HepG2 (cell line): Measurements from ENCODE around the gene FAM219A. TPM values are rescaled to one million over a fixed set of nuclear protein-coding genes. Genes with fewer than 3 reads are reported as not detected.

Source experiments
- ATAC-seq: fragments of 200-7000 bp; cut with Tn5 transposase; 3 replicates; pipeline ENCODE4 v1.9.1; 2020; ENCODE audit warnings: mild to moderate bottlenecking, moderate library complexity
- BruUV-seq: library from RNA; stranded (reverse); fragments of 400-500 nt; replicated peaks from 2 replicates; lab custom pipeline; 2021; lab: Mats Ljungman, UMichigan
- CTCF ChIA-PET: fragments of 300-600 bp; formaldehyde crosslinking; extraction: SDS; loops from one replicate; lab custom pipeline; 2021; ENCODE audit warnings: low total read pairs, inconsistent platforms, low intra/inter-chr PET ratio; lab: Yijun Ruan, JAX
- POLR2A ChIA-PET: fragments of 350-600 bp; sonication (Branson Sonifier 250); formaldehyde crosslinking; loops from one replicate; lab custom pipeline; 2020; ENCODE audit warnings: antibody characterized with exemption, inconsistent platforms; lab: Yijun Ruan, JAX
- DNase-seq: peaks from one replicate; pipeline ENCODE4 v3.0.0-alpha.2; 2015; ENCODE audit warnings: low spot score
- FAIRE-seq: peaks from 3 replicates; lab custom pipeline; 2011; peaks lifted over from hg19 to GRCh38; lab: Jason Lieb, UNC
- H2AFZ ChIP-seq: one replicate; pipeline ENCODE4 v1.6.1; 2011; ENCODE audit warnings: low read length, inconsistent platforms
- H3K27ac ChIP-seq: fragments of 300-600 bp; 3 replicates; pipeline ENCODE4 v1.8.0; 2011; ENCODE audit warnings: mixed run types, mild to moderate bottlenecking, mixed read lengths, low read length, inconsistent platforms; ENCODE audit not compliant: insufficient read depth; ENCODE audit errors: extremely low read length
- H3K27me3 ChIP-seq, 2 experiments: fragments of 200-600 bp in 1 of 2; 2 replicates in 1 of 2; 3 replicates in 1 of 2; pipeline versions ENCODE4 v1.6.0 to v1.8.0; 2011; ENCODE audit warnings: low read length in 2 of 2, mild to moderate bottlenecking in 2 of 2, moderate library complexity in 2 of 2, inconsistent platforms in 1 of 2; ENCODE audit not compliant: insufficient read depth in 2 of 2, control insufficient read depth in 1 of 2
- H3K36me3 ChIP-seq, 2 experiments: fragments of 200-600 bp in 1 of 2; replicated peaks in 1 of 2; 2 replicates in 1 of 2; 3 replicates in 1 of 2; pipeline versions ENCODE4 v1.5.1 to v1.8.0; 2011; ENCODE audit warnings: low read length in 2 of 2, inconsistent platforms in 1 of 2; ENCODE audit not compliant: insufficient read depth in 2 of 2, control insufficient read depth in 1 of 2
- H3K4me1 ChIP-seq: 2 replicates; pipeline ENCODE4 v1.5.1; 2012; ENCODE audit warnings: low read length, inconsistent platforms; ENCODE audit not compliant: insufficient read depth
- H3K4me2 ChIP-seq: 2 replicates; pipeline ENCODE4 v1.6.0; 2011; ENCODE audit warnings: low read depth, low read length, inconsistent platforms
- H3K4me3 ChIP-seq, 3 experiments: fragments of 200-600 bp in 1 of 3; sonication (generic), shearing (Covaris generic) in 1 of 3; replicated peaks in 1 of 3; 2 replicates each; pipeline ENCODE4 v1.5.1; 2011 to 2016; ENCODE audit warnings: low read length in 3 of 3, inconsistent platforms in 2 of 3, low read depth in 2 of 3, mild to moderate bottlenecking in 2 of 3, control low read depth in 1 of 3, mixed read lengths in 1 of 3; ENCODE audit not compliant: insufficient read depth in 1 of 3
- H3K79me2 ChIP-seq: one replicate; pipeline ENCODE4 v1.6.1; 2011; ENCODE audit warnings: low read length, inconsistent platforms; ENCODE audit not compliant: insufficient read depth
- H3K9ac ChIP-seq: 2 replicates; pipeline ENCODE4 v1.6.0; 2011; ENCODE audit warnings: mild to moderate bottlenecking, low read depth, low read length, inconsistent platforms; ENCODE audit not compliant: insufficient read depth
- H3K9me3 ChIP-seq: 2 replicates; pipeline ENCODE4 v1.5.1; 2012; ENCODE audit warnings: mild to moderate bottlenecking, low read length
- H4K20me1 ChIP-seq: 2 replicates; pipeline ENCODE4 v1.6.0; 2011; ENCODE audit warnings: inconsistent platforms, mild to moderate bottlenecking, low read length, moderate library complexity; ENCODE audit not compliant: insufficient read depth
- CBX5 ChIP-seq: sonication (generic); formaldehyde crosslinking; IDR thresholded peaks from 2 replicates; pipeline ENCODE4 v1.4.0; 2020; ENCODE audit warnings: missing genetic modification reagents, borderline replicate concordance
- GFI1 ChIP-seq: sonication (generic); formaldehyde crosslinking; IDR thresholded peaks from 2 replicates; pipeline ENCODE4 v1.5.0; 2020; ENCODE audit warnings: missing genetic modification reagents, mild to moderate bottlenecking, borderline replicate concordance
- HNRNPUL1 ChIP-seq: fragments of 200-400 bp; formaldehyde crosslinking; IDR thresholded peaks from 2 replicates; pipeline ENCODE4 v1.6.1; 2017; ENCODE audit warnings: low read depth, mild to moderate bottlenecking, low read length, moderate library complexity
- NONO ChIP-seq, 2 experiments: fragments of 450-650 bp in 1 of 2; sonication (generic) in 1 of 2; formaldehyde crosslinking in 1 of 2; IDR thresholded peaks in 1 of 2; conservative IDR thresholded peaks in 1 of 2; 2 replicates each; pipeline versions ENCODE4 v1.6.1 to v1.8.0; 2017 to 2022; ENCODE audit warnings: mild to moderate bottlenecking in 1 of 2, missing genetic modification reagents in 1 of 2, moderate library complexity in 1 of 2
- REST ChIP-seq, 2 experiments: IDR thresholded peaks; 2 replicates each; pipeline ENCODE4 v1.6.1; 2011 to 2012; ENCODE audit warnings: low read length in 2 of 2, borderline replicate concordance in 1 of 2, low read depth in 1 of 2, mild to moderate bottlenecking in 1 of 2, moderate library complexity in 1 of 2
- RFX5 ChIP-seq: IDR thresholded peaks from 2 replicates; pipeline ENCODE4 v1.6.1; 2011; ENCODE audit warnings: low read depth, low read length, improper control_type of control experiment
- SATB2 ChIP-seq: sonication (generic); formaldehyde crosslinking; IDR thresholded peaks from 2 replicates; pipeline ENCODE4 v1.5.0; 2020; ENCODE audit warnings: missing genetic modification reagents
- TERF1 ChIP-seq: sonication (generic); formaldehyde crosslinking; IDR thresholded peaks from 2 replicates; pipeline ENCODE4 v1.8.0; 2022; ENCODE audit warnings: mild to moderate bottlenecking, missing genetic modification reagents, moderate library complexity
- ZBTB1 ChIP-seq: sonication (generic); formaldehyde crosslinking; IDR thresholded peaks from 2 replicates; pipeline ENCODE4 v1.4.0; 2020; ENCODE audit warnings: missing genetic modification reagents, borderline replicate concordance
- ZNF121 ChIP-seq: sonication (generic); formaldehyde crosslinking; IDR thresholded peaks from 2 replicates; pipeline ENCODE4 v1.5.0; 2020; ENCODE audit warnings: mild to moderate bottlenecking, missing genetic modification reagents
- ZNF207 ChIP-seq: fragments of 450-650 bp; IDR thresholded peaks from 2 replicates; pipeline ENCODE4 v1.6.1; 2016; ENCODE audit warnings: antibody characterized with exemption, borderline replicate concordance
- ZNF546 ChIP-seq: sonication (generic); formaldehyde crosslinking; conservative IDR thresholded peaks from 2 replicates; pipeline ENCODE4 v1.8.1; 2023; ENCODE audit warnings: mild to moderate bottlenecking, missing genetic modification reagents
- ZSCAN25 ChIP-seq: sonication (generic); formaldehyde crosslinking; IDR thresholded peaks from 2 replicates; pipeline ENCODE4 v1.8.0; 2022; ENCODE audit warnings: mild to moderate bottlenecking, missing genetic modification reagents
- ZXDC ChIP-seq: sonication (generic); formaldehyde crosslinking; IDR thresholded peaks from 2 replicates; pipeline ENCODE4 v1.5.0; 2020; ENCODE audit warnings: mild to moderate bottlenecking, missing genetic modification reagents
- WGBS: methylation state at CpG from one replicate; pipeline ENCODE4 v1.1.6; 2017; ENCODE audit warnings: low lambda C conversion rate; 5-methylcytosine and 5-hydroxymethylcytosine counted together
- in situ Hi-C: cut with HindIII; loops from 2 replicates; pipeline ENCODE4 v1.10.0; 2017; ENCODE audit warnings: low pct_unique_long_range_greater_than_20kb; ENCODE audit not compliant: extremely low pct_ligation_motif_present
- intact Hi-C: fragments of 100-400 bp; cut with micrococcal nuclease; formaldehyde crosslinking; loops from one replicate; pipeline ENCODE4 v1.10.0; 2022; ENCODE audit not compliant: unreplicated experiment
- polyA plus RNA-seq, 8 experiments: library from polyadenylated mRNA; depleted of rRNA in 3 of 8; stranded (reverse) in 7 of 8; unstranded in 1 of 8; fragments of >200 nt; fragmentation: Illumina TruSeq in 4 of 8; extraction: Trizol in 4 of 8; gene quantifications; 2 replicates each; pipeline versions ENCODE4 v1.2.1 to v1.2.3, GENCODE V29; 2011 to 2016; ENCODE audit warnings: low read depth in 4 of 8, missing spikeins in 1 of 8, mixed read lengths in 1 of 8; ENCODE audit not compliant: insufficient read depth in 1 of 8
- total RNA-seq, 5 experiments: library from RNA; depleted of rRNA; stranded (reverse); fragments of >200 nt; fragmentation: Illumina TruSeq; extraction: Trizol; gene quantifications; 2 replicates each; pipeline ENCODE4 v1.2.3, GENCODE V29; 2016; ENCODE audit warnings: low read depth in 1 of 5

FAM219A gene
- total and polyA plus RNA-seq, 2 of the 13 experiments (the other 11 are each of a cell fraction or from before 2014, with no cell fraction given) = 3.9 to 6.4 TPM

GRCh38 chr9:34463098-34463900 is 4.9 kb upstream of the FAM219A start:
- Histone ChIP-seq H3K9me3 (no peaks in the 10 kb centered on the region), H4K20me1 (no peaks in the 10 kb centered on the region), H3K27me3 (no peaks in the 10 kb centered on the region), H3K27ac (no peak overlapping the region), H3K4me1 (peaks cover 7% of the 10 kb centered on the region), H3K9ac (no peak overlapping the region), H3K36me3 (no peaks in the 10 kb centered on the region), H3K79me2 (no peaks in the 10 kb centered on the region), H3K4me2 (no peak overlapping the region), H3K4me3 (no peak overlapping the region), H2AFZ (no peak overlapping the region)
- ChIA-PET CTCF (no interaction called here), POLR2A (no interaction called here)
- no peak for DNase-seq
- intact Hi-C loops (no loop called here), in situ Hi-C loops (no loop called here)
- no peak for TF ChIP-seq ZNF207
- TF ChIP-seq ZXDC (CRISPR knock-in tag) = no peak
- TF ChIP-seq ZNF546 = no peak
- no peak for TF ChIP-seq ZSCAN25 (CRISPR knock-in tag)
- no peak for TF ChIP-seq ZBTB1 (CRISPR knock-in tag)
- TF ChIP-seq CBX5 (CRISPR knock-in tag) = no peak
- no peak for TF ChIP-seq NONO (IDR thresholded peaks at IDR 0.05)
- no peak for TF ChIP-seq NONO (CRISPR knock-in tag; conservative IDR thresholded peaks at IDR 0.05)
- no peak for TF ChIP-seq ZNF121 (CRISPR knock-in tag)
- TF ChIP-seq TERF1 (CRISPR knock-in tag) = no peak
- TF ChIP-seq SATB2 (CRISPR knock-in tag) = no peak
- TF ChIP-seq RFX5 = no peak
- no peak for TF ChIP-seq GFI1
- TF ChIP-seq HNRNPUL1 = no peak
- TF ChIP-seq REST (IDR thresholded peaks at IDR 0.05; ENCODE audit: borderline replicate concordance in 1 of 2, low read depth in 1 of 2, low read length in 2 of 2) = no peak
- BruUV-seq = no TSS peak
- ATAC-seq = no peak
- WGBS = 6% methylated on average over 5 of the region's 5 CpGs
- no peak for FAIRE-seq
